NT2/D1 (cell line): ENCODE data around the gene CPED1.
"Not testable (repeated sequence)": the region's sequence is repeated elsewhere in the genome, so short reads cannot be mapped to it uniquely, and the experiment has no call there.

Experiments used
- SUZ12 ChIP-seq: IDR thresholded peaks from 2 replicates; pipeline ENCODE4 v1.6.1; 2011; ENCODE audit not compliant: insufficient read length, insufficient read depth; ENCODE audit errors: extremely low read depth
- YY1 ChIP-seq: IDR thresholded peaks from 2 replicates; pipeline ENCODE4 v1.6.1; 2011; ENCODE audit not compliant: insufficient read length, insufficient read depth
- ZNF274 ChIP-seq: IDR thresholded peaks from 2 replicates; pipeline ENCODE4 v1.6.1; 2011; ENCODE audit warnings: mild to moderate bottlenecking, low read depth, low read length

DNA sequence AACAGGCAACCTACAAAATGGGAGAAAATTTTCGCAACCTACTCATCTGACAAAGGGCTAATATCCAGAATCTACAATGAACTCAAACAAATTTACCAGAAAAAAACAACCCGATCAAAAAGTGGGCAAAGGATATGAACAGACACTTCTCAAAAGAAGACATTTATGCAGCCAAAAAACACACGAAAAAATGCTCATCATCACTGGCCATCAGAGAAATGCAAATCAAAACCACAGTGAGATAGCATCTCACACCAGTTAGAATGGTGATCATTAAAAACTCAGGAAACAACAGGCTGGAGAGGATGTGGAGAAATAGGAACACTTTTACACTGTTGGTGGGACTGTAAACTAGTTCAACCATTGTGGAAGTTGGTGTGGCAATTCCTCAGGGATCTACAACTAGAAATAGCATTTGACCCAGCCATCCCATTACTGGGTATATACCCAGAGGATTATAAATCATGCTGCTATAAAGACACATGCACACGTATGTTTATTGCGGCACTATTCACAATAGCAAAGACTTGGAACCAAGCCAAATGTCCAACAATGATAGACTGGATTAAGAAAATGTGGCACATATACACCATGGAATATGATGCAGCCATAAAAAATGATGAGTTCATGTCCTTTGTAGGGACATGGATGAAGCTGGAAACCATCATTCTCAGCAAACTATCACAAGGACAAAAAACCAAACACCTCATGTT, 264.2 kb downstream of the CPED1 start:
- TF ChIP-seq ZNF274, YY1, SUZ12: not testable (repeated sequence)
